NCI-H187 (cell line): ENCODE measurements around the gene UBASH3B.

ENCODE experiments used
- DNase-seq, 2 experiments: peaks; one replicate each; lab custom pipeline; 2025; lab: John Stamatoyannopoulos, UW

UBASH3B gene

DNA sequence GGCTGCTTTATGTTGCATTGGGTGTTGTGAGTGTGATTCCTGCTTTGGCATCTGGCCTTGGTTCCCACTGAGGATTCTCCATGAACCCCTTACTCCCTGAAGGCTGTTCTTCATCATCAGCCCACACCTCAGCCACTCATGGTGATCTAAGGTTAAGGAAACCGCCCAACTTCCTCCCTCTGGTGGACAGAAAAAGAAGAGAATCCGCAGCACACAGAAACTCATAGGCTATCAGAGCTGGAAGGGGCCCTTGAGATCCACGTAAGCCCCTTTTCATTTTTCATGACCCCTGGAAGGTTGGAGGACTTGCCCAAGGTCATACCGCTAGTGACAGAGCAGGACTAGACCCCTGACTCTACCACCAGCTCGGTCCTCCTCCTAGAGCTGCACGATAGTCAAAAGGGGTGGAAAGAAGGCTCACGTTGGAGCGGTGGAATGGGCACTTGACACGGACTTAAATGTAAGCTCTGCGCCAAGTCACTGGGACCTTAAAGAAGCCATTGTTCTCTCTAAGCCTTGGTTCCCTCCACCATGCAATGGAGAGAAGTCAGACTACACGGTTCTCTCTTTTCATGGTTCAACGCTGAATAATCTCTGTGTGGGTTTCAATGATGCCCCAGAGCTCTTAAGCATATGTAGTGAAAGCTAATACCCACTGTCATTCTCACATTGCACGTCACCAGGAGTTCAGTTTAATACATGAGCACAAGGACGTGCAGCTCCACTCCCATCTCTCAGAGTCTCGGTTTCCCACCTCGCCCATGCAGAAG, 99.2 kb downstream of the UBASH3B start:
- no peak for DNase-seq

DNA sequence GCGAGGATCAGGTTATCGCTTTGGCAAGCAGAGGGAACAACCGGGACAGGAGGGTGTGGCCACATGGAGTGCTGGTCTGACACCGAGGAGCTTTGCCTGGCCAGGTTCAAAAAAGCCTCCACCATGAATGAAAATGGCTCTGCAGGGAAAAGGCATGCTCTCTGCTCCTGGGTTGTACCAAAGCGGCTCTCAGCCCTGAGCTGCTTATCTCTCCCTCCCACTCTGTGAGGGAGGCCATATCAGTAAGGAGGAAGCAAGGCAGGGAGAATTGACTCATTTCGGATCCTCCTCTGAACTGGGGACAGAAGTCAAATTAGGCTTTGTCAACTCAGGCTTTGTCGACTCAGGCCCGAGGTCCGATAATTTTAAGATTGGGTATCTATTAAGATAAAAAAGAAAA, 99.9 kb downstream of the UBASH3B start:
- no peak for DNase-seq

DNA sequence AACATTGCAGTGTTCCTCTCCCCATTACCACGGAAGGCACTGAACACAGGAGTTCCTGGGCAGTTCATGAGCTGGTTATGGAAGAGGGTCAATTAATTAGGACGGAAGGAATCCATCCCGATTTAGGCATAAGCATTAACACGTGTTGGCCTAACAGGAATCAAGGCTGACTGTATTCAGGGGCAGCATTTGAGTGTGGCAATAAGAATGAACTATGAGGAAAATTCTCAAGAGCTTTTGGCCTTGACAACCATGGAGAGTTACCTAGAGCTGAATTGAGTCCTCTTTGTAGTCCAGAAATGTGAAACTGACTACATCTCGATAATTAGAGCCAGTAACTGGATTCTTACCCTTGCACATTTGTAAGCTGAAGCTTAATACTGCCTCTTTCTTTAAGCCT, 100.4 kb downstream of the UBASH3B start:
- DNase-seq: no peak

DNA sequence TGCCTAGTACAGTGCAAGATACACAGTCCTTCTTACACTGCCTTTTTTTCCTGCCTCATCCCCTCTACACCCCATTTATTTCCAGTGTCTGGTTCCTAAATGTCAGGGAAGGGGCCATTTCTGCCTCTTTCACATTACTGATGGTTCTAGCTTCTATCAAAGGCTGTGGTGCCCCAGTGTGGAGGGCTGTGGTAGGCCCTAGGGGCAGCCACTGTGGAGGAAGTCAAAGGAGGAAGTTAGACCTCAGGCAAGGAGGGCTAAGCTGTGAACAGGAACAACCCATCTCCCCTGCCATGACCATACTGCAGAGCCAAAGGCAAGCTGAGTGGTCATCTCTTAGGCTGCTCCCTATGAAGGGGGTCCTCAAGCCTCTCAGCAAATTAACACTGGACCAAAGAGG, 100.9 kb downstream of the UBASH3B start:
- no peak for DNase-seq

DNA sequence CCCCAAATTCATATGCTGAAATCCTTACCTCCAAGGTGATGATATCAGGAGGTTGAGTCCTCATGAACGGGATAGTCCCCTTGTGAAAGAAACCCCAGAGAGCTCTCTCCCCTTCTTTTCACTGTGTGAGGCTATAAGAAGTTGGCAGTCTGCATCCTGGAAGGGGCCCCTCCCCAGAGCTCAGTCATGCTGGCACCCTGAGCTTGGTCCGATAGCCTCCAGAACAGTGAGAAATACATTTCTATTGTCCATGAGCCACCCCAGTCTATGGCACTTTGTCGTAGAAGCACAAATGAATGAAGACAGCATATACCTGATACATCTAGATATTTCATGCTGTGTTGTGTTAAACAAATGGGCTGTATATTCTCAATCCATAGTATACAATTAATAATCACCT, 101.7 kb downstream of the UBASH3B start:
- no peak for DNase-seq

DNA sequence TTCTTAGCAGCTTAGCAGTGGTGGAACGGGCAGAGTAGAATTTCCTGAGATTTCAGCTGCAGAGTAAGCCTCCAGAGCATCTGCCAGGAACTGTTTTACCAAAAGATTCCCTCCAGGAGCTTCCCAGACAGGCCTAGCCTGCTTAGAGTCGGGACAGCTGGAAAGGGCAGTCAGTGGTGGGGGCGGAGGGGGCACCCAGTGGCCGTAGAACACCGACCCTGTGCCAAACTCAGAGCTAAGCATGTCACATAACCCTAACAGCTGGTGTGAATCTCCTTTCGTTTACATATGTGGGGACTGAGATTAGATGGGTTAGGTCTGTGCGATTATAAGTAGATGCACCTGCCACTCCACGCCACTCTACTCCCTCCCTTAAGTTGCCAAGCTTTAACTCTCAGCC, 102.8 kb downstream of the UBASH3B start:
- DNase-seq: no peak

DNA sequence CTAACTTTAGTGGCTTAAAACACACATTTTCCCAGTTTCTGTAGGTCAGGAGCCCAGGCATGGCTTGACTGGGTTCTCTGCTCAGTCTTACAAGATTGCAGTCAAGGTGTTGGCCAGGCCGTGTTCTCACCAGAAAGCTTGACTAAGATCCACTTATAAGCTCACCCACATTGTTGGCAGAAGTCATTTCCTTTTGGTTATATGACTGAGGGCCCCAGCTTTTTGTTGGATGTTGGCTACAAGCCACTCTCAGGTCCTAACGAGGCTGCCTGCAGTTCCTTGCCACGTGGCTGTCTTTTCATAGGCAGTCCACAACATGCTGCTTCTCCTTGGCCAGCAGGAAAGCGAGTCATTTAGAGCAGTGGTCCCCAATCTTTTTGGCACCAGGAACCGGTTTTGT, 103.5 kb downstream of the UBASH3B start:
- no peak for DNase-seq

DNA sequence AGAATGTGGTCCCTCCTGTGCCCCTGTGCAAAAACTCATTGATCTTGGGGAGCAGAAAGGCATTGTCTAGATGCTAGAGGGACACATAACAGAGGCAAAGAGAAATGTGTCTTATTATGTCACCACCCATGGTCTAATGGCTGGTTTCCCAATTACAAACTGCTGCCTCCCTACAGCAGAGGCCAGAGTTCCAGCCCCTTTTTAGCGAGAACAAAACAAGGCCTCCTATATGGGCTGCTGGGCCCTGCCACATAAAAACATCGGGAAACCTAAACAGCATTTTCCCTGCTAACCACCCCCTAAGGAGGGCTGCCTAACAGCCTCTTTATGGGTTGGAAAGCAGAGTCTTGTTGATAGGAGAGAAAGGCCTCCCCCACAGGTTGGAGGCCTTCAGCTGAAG, 107.6 kb downstream of the UBASH3B start:
- DNase-seq: no peak

DNA sequence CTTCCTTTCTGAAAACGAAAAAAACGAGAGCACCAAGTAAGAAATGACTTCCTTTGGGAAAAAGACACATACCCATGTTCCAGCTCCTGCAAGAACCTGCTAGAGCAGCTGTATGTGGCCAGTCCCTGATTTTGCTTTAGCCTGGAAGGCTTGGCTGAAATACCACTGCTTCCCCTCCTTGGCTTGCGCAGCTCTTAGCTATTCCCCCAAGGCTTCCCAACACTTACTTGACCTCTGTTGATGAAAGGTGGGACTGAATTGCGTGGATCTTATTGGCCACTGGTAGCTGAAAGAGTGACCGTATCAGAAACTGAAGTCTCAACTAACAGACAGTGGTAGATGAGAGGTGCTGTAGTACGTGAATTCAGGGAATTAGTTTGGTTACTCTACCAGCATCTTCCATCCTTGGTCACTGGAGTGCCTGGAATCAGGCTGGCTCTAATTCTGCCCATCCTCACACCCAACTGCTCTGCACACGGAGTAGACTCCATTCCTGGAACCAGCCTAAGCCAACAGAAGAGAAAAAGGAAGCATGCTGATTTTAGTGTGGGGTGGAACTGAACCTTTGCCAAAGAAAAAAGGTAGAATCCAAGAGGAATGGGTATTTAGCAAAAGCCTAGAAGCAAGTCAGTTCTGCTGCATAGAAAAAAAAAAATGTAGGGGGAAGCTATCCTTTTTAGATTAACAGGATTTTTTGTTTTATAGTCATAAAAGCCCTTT, 109.0 kb downstream of the UBASH3B start:
- no peak for DNase-seq

DNA sequence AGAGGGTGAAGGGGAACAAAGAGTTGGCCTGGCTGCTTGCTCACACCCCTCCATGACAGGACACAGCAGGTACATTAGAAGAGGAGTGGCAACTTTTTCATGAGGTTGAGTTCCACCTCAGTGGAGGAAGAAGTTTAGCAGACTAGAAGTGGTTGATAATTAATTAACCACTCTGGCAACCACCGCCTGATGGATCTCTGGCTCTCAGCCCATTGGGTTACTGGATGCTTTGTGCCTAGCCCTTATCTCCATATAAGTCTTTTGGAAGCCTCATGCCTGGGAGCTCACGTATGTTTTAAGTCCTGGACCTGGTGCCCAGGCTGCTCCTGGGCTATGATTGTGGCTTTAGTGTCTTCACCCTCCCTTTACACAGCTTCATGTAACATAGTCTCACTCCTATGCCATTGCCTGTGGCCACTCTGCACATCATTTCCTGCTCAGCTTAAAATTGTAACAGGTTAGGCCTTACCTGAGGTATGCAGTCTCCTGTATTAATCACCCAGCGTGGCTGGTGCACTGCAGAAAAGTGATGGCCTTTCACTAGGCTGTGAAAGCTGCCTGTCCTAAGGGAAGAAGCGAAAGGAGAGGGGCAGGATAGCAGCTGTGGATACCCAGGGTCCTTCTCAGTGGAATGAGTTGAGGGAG, 110.1 kb downstream of the UBASH3B start:
- no peak for DNase-seq

DNA sequence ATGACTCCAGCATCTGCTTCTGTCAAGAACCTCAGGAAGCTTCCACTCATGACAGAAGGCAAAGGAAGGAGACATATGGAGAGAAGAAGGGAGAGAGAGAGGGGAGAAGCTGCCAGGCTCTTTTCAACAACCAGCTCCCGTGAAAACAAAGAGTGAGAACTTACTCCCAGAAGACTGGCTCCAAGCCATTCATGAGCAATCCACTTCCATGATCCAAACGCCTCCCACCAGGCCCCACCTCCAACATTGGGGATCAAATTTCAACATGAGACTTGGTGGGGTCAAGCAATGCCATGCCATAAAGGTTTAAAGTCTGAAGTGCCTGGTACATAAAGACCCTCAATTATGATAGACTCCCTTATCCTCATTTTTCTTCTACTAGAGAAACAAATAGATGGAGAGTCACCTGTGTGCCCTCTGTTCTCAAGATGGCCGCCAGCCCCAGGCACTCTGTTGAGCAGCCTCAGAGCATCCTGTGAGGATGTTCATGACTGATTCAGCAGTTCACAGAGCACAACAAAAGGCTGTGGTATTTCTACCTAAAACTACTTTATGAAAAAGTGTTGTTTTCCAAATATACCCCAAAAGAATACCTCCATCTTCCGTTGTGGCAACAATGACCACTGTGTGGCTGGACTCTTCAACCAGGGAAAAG, 113.7 kb downstream of the UBASH3B start:
- DNase-seq: no peak

DNA sequence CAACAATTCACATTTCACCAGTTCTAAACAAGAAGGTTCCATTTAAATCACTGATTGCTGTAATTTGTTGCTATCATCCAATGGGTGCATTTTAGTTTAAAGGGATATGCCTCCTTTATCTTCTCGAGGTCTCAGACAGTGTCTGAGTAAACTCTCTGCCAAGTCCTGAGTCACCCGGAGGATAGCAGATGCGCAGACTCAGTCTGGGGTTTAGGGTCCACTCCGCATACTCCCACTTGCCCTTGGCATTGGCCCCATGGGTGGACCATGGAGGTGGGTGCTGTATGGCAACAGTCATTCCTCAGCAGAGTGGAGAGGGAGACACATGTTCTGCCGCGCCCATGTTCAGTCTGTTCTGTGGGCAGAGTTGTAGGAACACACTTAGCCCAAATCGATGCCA, 117.4 kb downstream of the UBASH3B start:
- no peak for DNase-seq

DNA sequence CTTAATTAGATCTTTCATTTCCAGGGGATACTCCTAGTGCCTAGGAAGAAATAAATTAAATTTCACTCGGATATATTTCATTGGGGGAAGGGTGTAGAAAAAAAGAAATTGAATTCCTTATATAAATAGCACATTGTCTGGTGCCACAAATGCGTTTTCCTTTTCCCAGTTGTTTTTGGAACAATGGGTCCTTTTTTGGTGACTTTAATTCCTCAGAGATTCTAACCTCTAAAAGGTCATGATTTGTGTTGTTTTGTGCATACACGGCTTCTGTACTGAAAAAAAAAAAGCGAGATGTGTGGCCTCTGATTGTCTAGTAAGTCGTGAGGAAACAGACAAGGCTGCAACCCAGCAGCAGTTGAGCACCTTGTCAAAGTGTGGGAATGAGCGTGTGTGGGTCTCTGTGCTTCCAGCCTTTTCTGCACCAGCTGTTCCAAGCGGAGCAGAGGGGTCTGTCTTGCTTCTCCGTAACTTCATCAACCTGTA, 118.3 kb downstream of the UBASH3B start:
- DNase-seq: no peak

DNA sequence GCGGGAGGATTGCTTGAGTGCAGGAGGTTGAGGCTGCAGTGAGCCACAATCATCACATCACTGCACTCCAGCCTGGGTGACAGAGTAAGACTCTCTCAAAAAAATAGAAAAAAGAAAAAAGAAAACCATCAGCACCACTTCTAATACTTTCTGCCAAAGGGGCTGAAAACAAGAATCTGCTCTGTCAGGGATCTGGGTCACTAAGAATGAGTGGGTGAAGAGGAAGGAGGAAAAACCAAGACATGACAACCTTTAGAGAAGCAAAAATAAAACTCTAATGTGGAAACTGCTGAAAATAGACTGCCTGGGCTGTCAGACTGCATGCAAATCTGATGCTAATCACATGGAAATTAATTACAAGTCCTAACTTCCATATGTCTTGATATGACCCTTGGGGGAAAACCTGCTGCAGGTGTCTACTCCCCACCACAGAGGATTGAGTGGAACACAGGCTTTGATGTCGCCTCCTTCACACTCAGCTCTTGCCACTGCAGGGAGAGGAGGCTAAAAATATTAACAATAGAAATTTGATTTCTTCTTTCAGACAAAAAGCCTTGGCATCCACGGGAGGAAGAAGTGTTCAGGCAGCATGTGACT, 120.3 kb downstream of the UBASH3B start:
- DNase-seq: no peak

DNA sequence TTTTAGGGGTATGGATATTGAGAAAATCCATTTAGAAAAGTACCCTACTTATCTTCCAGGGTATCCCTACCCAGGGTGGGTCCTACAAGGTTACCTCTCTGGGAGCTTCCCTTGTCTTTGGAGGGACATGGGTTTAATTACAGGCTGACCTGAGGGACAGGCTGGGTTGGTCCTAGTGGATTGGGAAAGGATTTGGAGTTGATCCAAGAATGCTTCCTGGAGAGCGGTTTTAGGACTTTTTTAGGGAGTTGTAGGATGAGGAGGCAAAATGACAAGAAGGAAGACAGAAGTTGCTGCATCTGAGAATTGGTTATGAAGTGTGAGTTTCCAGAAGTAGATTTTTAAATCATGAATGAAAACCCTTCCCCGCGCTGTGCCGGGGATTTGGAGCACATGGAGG, 121.0 kb downstream of the UBASH3B start:
- DNase-seq: no peak

DNA sequence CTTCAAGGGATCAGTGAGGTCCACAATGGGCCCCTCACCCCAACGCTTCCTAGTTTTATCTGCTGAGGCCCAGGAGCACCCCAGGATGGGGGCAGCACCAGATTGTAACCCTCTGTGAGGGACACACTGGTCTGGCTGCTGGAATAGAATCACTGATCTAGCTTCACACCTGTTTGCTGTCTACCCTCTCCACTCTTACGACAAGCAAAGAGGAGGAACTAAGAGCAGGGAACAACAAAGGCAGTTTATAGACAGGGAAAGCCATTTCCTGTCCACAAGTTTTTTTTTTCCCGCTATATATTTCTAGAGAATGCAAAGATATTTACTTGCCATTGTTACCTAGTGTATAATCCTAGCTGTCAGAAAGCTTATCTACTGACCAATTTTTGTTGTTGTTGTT, 121.8 kb downstream of the UBASH3B start:
- DNase-seq: no peak

DNA sequence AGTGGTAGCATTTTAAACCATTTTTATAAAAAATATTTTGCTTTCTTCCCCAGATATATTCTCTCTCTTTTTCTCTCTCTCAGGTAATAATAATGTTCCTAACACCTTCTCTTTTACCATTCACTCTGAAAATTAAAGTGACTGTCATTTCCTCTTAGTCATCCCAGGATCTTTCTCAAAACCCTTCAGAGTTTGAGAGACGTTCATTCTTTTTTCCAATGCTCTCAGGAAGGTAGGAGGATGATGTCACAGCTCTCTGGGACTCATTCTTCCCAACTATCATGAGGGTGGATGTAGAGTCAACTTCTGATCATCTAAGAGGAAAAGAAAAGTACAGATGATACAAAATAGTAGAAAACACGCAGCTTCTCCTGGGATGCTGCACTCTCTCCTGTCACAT, 122.6 kb downstream of the UBASH3B start:
- DNase-seq: no peak

DNA sequence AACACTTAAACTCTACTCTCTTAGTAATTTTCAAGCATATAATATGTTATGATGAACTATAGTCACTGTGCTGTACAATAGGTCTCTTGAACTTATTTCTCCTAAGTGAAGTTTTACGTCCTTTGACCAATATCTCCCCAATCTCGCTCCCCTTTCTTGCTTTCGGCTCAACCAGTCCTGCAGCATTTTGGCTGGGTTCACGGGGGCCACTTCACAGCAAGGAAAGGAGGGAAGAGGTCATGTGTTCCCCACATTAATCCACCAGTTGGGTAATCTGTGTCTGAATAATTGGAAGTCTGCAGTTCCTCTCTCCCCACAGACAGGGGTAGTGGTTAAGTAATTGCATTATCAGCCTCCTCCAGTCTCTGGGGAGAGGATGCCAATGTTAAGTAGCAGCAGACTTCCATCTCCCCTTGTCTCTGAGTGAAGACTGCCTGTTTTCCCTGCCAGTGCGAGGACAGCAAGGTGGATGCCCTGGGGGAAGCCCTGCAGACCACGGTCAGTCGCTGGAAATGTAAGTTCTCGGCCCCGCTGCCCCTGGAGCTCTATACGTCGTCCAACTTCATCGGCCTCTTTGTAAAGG, 123.6 kb downstream of the UBASH3B start:
- DNase-seq: no peak

DNA sequence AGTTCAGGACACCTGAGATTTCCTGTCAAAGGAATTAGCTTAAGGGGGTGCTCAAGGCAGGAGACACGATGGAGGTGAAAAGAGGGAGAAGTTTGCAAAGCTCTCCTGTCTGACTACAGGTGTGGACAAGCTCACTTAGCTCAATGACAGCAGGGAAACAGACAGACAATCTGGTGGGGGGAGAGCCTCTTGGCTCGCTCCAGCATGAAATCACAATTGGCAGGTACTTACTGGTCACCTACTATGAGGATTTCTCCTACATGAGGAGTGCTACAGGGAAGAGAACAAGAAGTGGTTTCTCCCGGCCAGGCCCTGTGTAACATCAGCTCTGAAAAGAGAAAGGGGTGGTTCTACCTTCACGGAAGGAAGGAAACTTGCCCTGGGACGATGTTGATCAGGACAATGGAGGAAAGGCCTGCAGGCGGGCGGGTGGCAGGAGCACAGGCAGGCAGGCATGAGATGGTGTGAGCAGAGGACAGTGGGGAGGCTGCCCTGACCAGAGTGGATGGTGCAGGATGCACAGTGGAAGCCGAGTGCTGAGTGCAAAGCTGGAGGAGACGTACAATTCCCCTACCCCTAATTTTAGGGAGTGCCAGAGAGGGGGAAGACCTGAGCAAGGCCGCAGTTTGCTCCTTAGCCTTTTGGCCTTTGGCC, 124.9 kb downstream of the UBASH3B start:
- no peak for DNase-seq

DNA sequence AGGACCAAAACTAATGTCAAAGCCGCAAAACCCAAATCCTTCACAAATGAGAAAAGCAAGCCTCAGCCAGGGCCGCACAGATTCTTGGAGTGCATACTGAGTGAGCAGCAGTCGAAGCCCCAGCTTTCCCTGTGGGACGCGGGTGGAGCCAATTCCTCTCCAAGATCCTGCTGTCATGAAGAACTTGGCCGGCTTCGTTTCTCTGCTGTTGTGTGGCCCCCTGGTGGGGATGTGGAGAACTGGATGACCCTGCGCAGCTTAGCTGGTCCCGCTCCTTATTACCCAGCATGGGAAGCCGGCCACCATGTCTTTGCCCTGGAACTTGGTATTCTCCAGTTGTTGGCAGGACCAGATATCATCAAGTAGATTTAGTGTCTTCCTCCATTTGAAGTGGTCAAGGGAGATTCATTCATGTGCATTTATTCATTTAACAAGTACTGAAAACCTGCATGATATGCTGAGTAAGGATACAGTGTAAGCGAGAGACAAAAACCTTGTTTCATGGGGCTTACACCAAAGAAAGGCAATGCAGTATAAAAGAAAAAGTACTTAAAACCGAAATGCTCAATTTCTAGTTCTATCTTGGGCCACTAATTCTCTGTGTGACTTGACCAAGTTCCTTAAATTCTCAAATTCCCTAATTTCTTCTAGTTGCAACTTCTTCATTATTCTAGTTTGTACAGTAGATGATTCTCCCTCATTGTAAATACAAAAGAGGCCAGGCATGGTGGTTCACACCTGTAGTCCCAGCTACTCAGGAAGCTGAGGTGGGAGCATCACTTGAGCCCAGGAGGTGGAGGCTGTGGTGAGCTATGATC, 126.1 kb downstream of the UBASH3B start:
- peak; percentile 62 to 74 for DNase-seq
